ENCODE results near the gene SKOR1.

- TF ChIP-seq EZH2phosphoT487 (IDR thresholded peaks at IDR 0.05; ENCODE audit: borderline replicate concordance, low read depth, low read length): no peak
- TF ChIP-seq, protein P1, sequence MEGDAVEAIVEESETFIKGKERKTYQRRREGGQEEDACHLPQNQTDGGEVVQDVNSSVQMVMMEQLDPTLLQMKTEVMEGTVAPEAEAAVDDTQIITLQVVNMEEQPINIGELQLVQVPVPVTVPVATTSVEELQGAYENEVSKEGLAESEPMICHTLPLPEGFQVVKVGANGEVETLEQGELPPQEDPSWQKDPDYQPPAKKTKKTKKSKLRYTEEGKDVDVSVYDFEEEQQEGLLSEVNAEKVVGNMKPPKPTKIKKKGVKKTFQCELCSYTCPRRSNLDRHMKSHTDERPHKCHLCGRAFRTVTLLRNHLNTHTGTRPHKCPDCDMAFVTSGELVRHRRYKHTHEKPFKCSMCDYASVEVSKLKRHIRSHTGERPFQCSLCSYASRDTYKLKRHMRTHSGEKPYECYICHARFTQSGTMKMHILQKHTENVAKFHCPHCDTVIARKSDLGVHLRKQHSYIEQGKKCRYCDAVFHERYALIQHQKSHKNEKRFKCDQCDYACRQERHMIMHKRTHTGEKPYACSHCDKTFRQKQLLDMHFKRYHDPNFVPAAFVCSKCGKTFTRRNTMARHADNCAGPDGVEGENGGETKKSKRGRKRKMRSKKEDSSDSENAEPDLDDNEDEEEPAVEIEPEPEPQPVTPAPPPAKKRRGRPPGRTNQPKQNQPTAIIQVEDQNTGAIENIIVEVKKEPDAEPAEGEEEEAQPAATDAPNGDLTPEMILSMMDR (conservative IDR thresholded peaks at IDR 0.05; ENCODE audit: low read length): no peak
These were observed 10.2 kb upstream of the SKOR1 start for GRCh38 chr15:67815036-67815592.

All from OCI-LY7 (cell line).